GM12892 (cell line): ENCODE data around the gene NAIF1.

Experiments used
- POLR2A ChIP-seq: IDR thresholded peaks from 2 replicates; pipeline ENCODE4 v1.6.1; 2011; ENCODE audit warnings: low read depth, low read length, control low read depth
- POLR2AphosphoS5 ChIP-seq: IDR thresholded peaks from 2 replicates; pipeline ENCODE4 v1.6.1; 2011; ENCODE audit warnings: low read depth, low read length, control low read depth
- TAF1 ChIP-seq: IDR thresholded peaks from 2 replicates; pipeline ENCODE4 v1.6.1; 2011; ENCODE audit warnings: low read depth, mild to moderate bottlenecking, control low read depth, low read length, borderline replicate concordance

DNA sequence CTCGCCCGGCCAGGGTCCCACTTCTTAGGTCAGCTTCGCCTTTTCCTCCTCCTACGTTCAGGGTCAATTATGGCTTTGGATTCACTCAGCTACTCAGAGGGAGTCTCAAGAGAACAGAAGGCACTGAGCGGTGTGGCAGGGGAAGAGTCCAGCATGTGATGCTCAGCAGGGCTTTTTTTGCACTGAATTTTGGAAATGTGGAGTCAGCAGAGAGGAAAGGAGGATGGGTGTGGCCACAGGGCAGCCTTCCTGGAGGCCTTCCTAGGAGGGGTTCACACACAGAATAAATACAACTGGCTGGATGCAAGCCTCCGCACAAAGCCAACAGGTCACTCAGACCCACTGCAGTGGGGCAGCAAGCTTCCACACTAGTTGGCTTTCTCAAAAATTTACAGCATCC, 4.8 kb downstream of the NAIF1 start:
- no peak for TF ChIP-seq POLR2A
- no peak for TF ChIP-seq POLR2AphosphoS5
- TF ChIP-seq TAF1, result no peak
